ENCODE measurements around the gene AP3B1.

DNA sequence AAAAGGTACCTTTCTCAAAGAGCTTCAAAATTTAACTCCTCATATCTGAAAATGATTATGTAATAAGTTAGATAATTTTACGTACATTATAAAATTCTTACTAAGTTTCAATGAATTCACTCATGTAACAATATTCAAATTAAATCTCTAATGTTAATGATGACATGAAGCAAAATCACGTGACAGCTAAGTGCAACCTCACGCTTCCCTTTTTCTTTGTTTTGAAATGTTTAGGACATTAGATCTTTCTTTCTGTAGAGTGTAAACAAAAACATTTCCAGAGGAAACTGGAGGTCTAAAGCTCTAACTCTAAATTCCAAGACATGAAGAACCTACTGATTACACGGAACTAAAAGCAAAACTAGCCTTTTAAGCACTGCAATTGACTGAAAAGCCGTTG is 291.0 kb downstream of the AP3B1 start:
- TF ChIP-seq CTCF (IDR thresholded peaks at IDR 0.05) (no peak), POLR2A (IDR thresholded peaks at IDR 0.05) (no peak)
